Occipital lobe (tissue), 1 donor: ENCODE results near the gene ATP1B2. TPM values are rescaled to one million over a fixed set of nuclear protein-coding genes. Genes with fewer than 3 reads are reported as not detected.

Experiments
- total RNA-seq: library from RNA; depleted of rRNA; stranded (reverse); fragments of >200 nt; gene quantifications from one replicate; pipeline ENCODE4 v1.2.3, GENCODE V29; 2014

ATP1B2 gene
- total RNA-seq, 1 donor from 2014 or later: 5.0 TPM

Other genes with a start within 250 kb of the ATP1B2 start
- 55.2 TPM for gene TMEM256, start 246.8 kb upstream of the ATP1B2 start, total RNA-seq
- gene NLGN2, start 243.1 kb upstream of the ATP1B2 start, total RNA-seq: 9.2 TPM
- not detected for gene SPEM1, start 230.6 kb upstream of the ATP1B2 start, total RNA-seq
- gene SPEM2, start 225.3 kb upstream of the ATP1B2 start, total RNA-seq: not detected
- gene SPEM3, start 222.1 kb upstream of the ATP1B2 start, total RNA-seq: not detected
- gene TMEM102, start 215.5 kb upstream of the ATP1B2 start, total RNA-seq: 3.7 TPM
- 18.2 TPM for gene FGF11, start 211.4 kb upstream of the ATP1B2 start, total RNA-seq
- gene CHRNB1, start 205.9 kb upstream of the ATP1B2 start, total RNA-seq: 17.2 TPM
- 17.6 TPM for gene ZBTB4, start 171.3 kb upstream of the ATP1B2 start, total RNA-seq
- not detected for gene SLC35G6, start 169.5 kb upstream of the ATP1B2 start, total RNA-seq
- gene POLR2A, start 166.6 kb upstream of the ATP1B2 start, total RNA-seq: 54.6 TPM
- gene TNFSF12, start 101.9 kb upstream of the ATP1B2 start, total RNA-seq: 3.3 TPM
- 0.31 TPM for gene TNFSF13, start 92.2 kb upstream of the ATP1B2 start, total RNA-seq
- gene SENP3, start 89.0 kb upstream of the ATP1B2 start, total RNA-seq: 84.8 TPM
- 0.62 TPM for gene CD68, start 71.3 kb upstream of the ATP1B2 start, total RNA-seq
- 34.8 TPM for gene MPDU1, start 67.1 kb upstream of the ATP1B2 start, total RNA-seq
- 0.47 TPM for gene SOX15, start 60.8 kb upstream of the ATP1B2 start, total RNA-seq
- gene FXR2, start 36.0 kb upstream of the ATP1B2 start, total RNA-seq: 51.9 TPM
- 32.8 TPM for gene SAT2, start 23.1 kb upstream of the ATP1B2 start, total RNA-seq
- gene SHBG, start 20.8 kb upstream of the ATP1B2 start, total RNA-seq: not detected
- 9.4 TPM for gene TP53, start 36.6 kb downstream of the ATP1B2 start, total RNA-seq
- 9.5 TPM for gene WRAP53, start 37.6 kb downstream of the ATP1B2 start, total RNA-seq
- gene EFNB3, start 54.3 kb downstream of the ATP1B2 start, total RNA-seq: 13.7 TPM
- 0.62 TPM for gene DNAH2, start 66.8 kb downstream of the ATP1B2 start, total RNA-seq
- 16.4 TPM for gene KDM6B, start 183.3 kb downstream of the ATP1B2 start, total RNA-seq
- gene TMEM88, start 204.1 kb downstream of the ATP1B2 start, total RNA-seq: 1.2 TPM
- 20.1 TPM for gene NAA38, start 206.6 kb downstream of the ATP1B2 start, total RNA-seq
- gene CYB5D1, start 207.1 kb downstream of the ATP1B2 start, total RNA-seq: 14.2 TPM
- 337 TPM for gene CHD3, start 237.9 kb downstream of the ATP1B2 start, total RNA-seq